HG03097 (cell line): Measurements from ENCODE around the gene MYL1.

ENCODE experiments used
- ATAC-seq: cut with Tn5 transposase; IDR thresholded peaks from one replicate; pipeline ENCODE4 v1.9.1; 2021; ENCODE audit not compliant: unreplicated experiment, low FRiP score

The MYL1 gene

GRCh38 chr2:210315015-210315788 is at the start of gene MYL1:
Gene MYL1, minus strand, starts transcription at chr2:210315174. Its CDS starts 132 bp downstream, at chr2:210315042.
- ATAC-seq, result no peak

- no peak for ATAC-seq
Observed at GRCh38 chr2:210363876-210364275, 48.9 kb upstream of the MYL1 start.

DNA sequence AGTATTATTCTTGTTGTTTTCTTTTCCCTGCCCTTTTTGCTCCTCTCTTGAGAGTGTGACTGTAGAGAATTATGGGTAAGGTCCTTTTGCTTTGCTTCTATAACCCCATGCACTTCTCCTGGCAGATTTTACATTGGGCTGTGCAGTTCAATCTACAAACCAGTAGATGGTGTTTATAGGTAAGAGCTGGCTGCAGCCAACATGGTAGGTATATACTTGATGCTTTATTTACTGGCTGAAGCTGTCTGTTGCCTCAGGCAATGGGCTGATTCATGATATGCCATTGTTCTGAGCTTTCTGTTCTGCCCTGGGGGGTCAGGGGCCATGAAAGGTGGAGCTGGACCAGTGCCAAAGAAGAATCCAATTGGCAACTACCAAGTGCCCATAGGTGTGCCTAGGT is 48.3 kb upstream of the MYL1 start:
- no peak for ATAC-seq

GRCh38 chr2:210360412-210360811 is 45.4 kb upstream of the MYL1 start:
- ATAC-seq, result no peak

GRCh38 chr2:210356944-210357343 is 42.0 kb upstream of the MYL1 start:
- ATAC-seq, result no peak

DNA sequence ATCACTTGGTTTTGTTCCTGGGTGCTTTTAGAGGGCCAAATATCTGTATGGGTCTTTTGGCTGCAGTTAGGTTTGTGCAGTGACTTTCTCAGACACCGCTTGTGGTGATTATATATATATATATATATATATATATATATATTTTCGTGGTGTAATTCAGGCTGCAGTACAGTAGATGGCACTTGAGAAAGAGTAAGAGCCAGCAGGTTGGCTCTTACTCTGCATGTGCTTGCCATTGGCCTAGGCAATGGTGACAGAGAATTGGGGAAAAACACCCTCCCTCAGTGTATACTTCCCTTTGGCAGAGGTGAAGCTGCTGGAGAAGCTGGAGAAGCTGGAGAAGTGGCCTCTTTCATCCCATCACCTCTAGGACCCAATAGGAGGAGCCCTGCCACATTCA is 22.2 kb upstream of the MYL1 start:
- no peak for ATAC-seq

- ATAC-seq, result no peak
Observed at GRCh38 chr2:210324906-210325305, 9.9 kb upstream of the MYL1 start.

GRCh38 chr2:210324458-210324857 is 9.5 kb upstream of the MYL1 start:
- no peak for ATAC-seq

DNA sequence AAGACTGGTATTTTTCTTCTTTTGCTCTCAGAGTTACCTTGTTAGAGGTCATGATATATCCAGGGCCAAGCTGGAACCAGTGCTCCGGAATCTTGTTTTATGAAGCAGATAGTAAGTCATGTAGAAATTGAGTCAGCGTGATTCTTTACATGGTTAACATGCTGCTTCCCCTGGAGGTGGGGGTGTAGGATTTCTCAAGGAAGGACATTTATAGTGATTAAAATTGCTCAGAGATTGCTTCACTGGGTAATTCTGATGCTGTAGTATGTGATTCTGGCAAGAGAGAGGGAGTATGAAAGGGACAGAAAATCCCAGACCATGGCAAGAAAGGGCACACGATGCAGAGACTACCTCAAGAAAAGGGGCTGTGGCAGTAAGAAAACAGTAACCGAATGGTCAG is 8.0 kb upstream of the MYL1 start:
- no peak for ATAC-seq

DNA sequence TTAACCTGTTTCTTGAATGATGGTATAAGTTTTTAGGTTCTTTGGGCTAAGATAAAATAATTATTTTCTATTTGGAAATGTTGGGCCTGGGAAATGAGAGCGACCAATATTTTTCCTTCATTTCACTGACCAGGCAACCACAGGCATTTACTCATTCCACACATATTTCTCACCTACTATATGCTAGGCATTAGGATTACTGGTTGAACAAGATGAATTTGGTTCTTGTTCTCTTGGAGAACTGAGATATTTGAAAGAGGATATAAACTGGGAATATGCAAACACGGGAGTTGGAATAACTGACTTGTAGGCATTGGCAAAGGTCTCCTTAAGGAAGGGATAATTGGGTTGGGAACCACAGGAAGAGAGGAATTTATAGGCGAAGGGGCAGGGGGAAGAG is 3.9 kb upstream of the MYL1 start:
- ATAC-seq, result no peak

GRCh38 chr2:210318486-210318885 is 3.5 kb upstream of the MYL1 start:
- ATAC-seq, result no peak

DNA sequence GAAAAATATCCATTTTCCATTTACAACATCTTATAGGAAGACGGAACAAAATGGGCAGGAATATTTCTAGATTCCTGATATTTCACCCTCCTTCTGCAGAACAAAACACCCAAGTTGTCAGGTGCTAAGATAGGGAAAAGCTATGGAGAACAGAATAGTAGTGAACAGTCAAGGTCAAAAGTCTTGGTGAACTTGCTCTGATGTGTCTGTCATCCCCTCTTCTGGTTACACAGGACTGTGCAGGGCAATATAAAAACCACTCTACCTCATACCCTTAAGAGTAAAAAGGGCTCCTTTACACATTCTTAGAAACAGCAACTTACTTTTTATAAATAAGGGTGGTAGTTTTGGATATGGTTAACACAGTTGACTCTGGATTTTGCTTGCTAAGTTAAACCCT is 4.4 kb downstream of the MYL1 start:
- no peak for ATAC-seq

DNA sequence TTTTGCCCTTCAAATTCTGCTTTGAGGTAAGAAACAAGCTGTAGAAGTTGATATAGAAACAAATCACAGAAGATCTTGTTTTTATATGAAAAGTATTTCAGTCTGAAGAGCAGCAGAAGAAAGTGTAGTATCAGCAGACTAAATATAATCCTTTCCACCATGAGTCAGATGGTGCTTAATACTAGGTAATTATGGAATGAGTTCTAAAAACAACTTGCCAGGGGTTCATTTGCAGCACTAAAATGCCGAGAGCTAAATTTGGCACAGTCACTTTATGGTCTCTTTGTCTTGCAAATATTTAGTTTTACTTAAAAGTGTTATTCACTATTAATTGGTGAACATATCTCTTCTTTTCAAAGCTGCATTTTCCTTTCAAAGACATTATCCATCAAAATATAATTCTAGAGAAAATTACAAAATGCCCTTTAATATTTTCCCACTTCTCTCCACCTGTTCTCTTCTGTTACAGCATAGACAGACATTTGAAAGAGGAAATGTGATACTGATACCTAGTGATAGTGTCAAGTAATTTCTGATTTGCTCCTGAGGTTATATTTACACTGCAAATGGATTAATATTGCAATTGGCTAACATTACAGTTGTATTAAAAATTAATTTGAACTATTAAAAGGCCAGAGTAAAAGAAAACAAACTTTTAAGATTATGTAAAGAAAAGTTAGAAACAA is 5.3 kb downstream of the MYL1 start:
- no peak for ATAC-seq

DNA sequence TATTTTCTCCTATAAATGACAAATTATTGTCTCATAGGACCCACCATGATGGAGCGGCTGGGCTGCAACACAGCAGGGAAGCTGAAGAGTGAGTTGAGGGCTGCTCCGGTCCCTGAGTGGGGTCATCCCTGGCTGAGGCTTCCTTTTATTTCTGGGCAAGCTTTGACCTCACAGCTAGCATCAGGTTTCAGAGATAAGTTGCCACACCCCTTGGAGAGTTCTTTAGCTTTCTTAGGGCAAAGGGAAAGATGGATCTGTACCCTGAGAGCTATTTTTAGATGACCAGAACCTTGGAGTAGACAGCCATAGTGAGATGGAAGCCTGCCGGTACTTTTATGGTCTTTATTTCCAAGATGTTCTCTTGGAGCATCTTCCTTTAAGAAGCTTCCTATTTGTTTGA is 11.5 kb downstream of the MYL1 start:
- no peak for ATAC-seq

GRCh38 chr2:210302326-210302725 is 12.6 kb downstream of the MYL1 start:
- ATAC-seq, result no peak

GRCh38 chr2:210299866-210300373 is 15.1 kb downstream of the MYL1 start:
- ATAC-seq, result no peak

GRCh38 chr2:210288408-210288807 is 26.6 kb downstream of the MYL1 start:
- ATAC-seq, result no peak

GRCh38 chr2:210287301-210287700 is 27.7 kb downstream of the MYL1 start:
- ATAC-seq, result no peak

DNA sequence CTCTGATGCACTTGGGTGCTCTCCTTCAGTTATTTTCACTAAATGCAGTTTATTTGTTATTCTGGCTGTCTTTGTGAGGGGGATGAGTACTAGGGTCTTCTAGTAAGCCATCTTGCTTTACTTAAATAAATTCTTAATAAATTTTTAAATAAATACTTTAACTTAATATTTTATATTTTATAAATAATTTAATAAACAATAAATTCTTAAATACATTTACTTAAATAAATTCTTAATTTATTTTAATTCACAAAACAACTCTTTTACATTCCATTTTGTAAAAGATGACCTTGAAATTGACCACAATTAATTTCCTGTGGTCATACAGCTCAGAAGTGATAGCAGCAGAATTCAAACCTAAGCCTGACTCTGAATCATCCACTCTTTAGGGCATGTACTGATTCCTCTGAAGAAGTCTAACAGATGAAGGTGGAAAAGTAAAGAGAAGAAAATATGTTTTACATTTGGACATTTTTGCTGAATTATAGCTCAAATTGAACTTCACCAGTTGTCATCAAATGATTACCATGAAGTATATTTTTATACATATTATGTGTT is 28.8 kb downstream of the MYL1 start:
- ATAC-seq, result no peak

DNA sequence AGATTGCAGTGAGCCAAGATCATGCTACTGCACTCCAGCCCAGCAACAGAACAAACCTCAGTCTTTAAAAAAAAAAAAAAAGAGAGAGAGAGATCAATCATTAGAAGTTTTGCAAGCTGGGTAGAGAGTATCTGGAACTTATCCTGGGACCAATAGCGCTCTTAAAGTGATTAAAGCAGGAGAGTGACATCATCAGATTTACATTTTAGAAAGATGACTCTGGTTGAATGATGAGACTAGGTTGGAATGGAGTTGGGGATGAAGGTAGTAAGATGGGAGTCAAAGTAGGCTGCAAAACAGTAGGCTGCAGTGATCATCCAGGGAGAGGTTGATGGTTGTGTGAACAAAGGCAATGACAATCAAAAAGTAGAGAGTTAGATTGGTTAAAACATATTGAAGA is 37.8 kb downstream of the MYL1 start:
- ATAC-seq, result no peak

DNA sequence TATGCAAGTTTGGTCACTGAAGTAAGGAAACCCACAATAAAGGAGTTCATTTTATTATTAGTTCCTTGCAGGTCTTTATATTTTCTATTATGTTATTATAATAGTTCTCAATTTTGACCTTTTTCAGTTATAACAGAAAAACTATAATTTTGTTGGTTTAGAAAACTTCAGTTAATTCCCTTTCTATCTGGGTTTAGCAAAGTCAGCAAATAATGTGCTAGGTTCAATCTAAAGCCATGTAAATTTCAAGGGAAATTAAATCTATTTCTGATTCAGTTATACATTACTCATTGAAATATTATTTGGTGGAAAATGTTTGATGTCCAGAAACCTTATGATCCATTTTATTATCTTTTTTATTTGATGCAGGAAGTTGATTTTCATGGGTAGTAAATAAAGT is 43.7 kb downstream of the MYL1 start:
- ATAC-seq, result no peak

DNA sequence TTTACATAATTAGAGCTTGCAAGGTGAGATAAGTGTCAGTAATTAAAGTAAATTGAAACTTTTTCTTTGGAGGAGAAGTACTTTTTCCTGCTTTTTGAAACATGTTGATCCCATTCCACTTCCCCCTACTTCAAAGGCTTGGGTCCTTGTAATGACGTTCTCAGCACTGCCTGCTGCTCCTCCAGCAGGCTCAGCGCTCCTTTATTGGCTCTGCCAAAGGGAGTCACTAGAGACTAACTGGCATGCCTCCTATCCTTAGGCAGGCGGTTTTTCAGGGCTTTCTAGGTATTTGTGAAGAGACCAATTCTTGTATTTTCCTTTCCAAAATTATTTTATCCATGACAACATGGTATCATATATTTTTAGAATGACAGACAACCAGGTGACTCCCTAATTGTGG is 45.8 kb downstream of the MYL1 start:
- ATAC-seq, result no peak
